ENCODE data around the gene GPRIN2. TPM values are rescaled to one million over a fixed set of nuclear protein-coding genes. Genes with fewer than 3 reads are reported as not detected.
"Not testable (repeated sequence)": the region's sequence is repeated elsewhere in the genome, so short reads cannot be mapped to it uniquely, and the experiment has no call there.

Gene GPRIN2
- polyA plus RNA-seq, 2 donors: 3.1 to 6.2 TPM

DNA sequence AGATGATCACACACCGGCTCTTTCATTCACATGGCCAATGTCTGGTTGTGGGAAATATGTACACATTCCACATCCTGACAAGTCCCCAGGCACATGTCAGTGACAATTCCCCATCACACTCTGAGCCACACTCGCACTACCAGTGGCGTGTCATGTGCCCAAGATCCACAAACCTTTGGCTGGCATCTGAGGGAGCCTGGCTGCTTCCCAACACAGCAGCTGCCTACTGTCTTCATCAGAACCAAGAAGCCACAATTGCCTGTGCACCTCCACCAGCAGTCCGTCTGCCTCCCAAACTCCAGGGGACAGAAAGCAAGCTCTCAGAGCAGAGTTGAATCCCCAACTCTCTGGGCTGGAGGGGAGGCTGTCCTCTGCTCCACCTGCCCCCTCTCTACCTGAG, 16.3 kb upstream of the GPRIN2 start:
- H3K27me3 ChIP-seq (ENCODE audit: control insufficient read depth in 1 of 2, insufficient read depth in 2 of 2, low read length in 2 of 2); H3K36me3 ChIP-seq (ENCODE audit: control insufficient read depth in 2 of 2, insufficient read depth in 2 of 2, low read length in 1 of 2); H3K27ac ChIP-seq (ENCODE audit: low read depth in 2 of 2, low read length in 1 of 2); H3K4me3 ChIP-seq (ENCODE audit: low read depth in 1 of 2, low read length in 2 of 2); H3K4me1 ChIP-seq (ENCODE audit: control insufficient read depth in 2 of 2, insufficient read depth in 2 of 2, low read length in 1 of 2); H3K9me3 ChIP-seq (ENCODE audit: control insufficient read depth in 2 of 2, insufficient read depth in 1 of 2, low read depth in 1 of 2, low read length in 1 of 2): not testable (repeated sequence)
- 26 to 40% methylated on average over 2 to 3 of the region's 4 CpGs for WGBS, 2 donors

DNA sequence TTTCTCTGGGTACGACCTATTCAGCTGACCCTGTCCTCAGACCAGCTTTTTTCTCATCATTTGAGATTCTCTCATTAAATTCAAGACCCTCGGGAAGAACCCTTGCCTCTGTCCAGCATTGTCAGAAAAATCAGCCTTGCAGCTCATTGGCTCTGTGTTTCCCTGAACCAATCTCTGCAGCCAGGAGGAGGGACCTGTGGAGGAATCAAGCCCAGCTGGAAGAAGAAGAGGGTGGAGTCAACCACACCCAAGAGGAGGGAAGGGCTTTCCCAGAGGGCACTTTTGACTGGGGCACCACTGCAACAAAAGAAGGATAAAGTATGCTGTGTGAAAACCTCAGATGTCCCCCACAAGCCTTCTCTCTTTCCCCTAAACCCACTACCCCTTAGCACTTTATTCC, 14.2 kb upstream of the GPRIN2 start:
- not testable (repeated sequence) for H3K9me3 ChIP-seq (ENCODE audit: control insufficient read depth in 2 of 2, insufficient read depth in 1 of 2, low read depth in 1 of 2, low read length in 1 of 2); H3K27me3 ChIP-seq (ENCODE audit: control insufficient read depth in 1 of 2, insufficient read depth in 2 of 2, low read length in 2 of 2); H3K4me1 ChIP-seq (ENCODE audit: control insufficient read depth in 2 of 2, insufficient read depth in 2 of 2, low read length in 1 of 2); H3K27ac ChIP-seq (ENCODE audit: low read depth in 2 of 2, low read length in 1 of 2); H3K4me3 ChIP-seq (ENCODE audit: low read depth in 1 of 2, low read length in 2 of 2); H3K36me3 ChIP-seq (ENCODE audit: control insufficient read depth in 2 of 2, insufficient read depth in 2 of 2, low read length in 1 of 2)
- WGBS, 2 donors: no CpG with 5 or more reads among the region's 2 CpGs

DNA sequence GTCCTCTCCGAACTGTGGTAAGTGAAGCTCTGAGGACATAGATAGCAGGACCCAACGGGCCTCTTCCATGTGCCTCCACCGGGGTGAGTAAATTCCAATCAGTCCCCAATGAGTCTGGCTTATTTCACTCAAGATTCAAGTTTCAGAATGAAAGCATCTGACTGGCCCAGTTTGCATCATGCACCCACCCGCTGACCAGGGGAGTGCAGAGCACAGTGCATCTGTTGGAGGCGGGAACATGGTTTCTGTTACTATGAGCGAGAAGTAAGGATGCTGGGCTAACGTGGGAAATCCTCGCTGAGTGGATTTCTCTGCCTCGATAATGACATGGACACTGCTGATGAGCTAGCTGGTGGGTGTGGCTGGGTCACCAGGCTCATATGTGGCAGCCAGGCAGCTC, 10.7 kb upstream of the GPRIN2 start:
- H3K4me1 ChIP-seq (ENCODE audit: control insufficient read depth in 2 of 2, insufficient read depth in 2 of 2, low read length in 1 of 2); H3K36me3 ChIP-seq (ENCODE audit: control insufficient read depth in 2 of 2, insufficient read depth in 2 of 2, low read length in 1 of 2); H3K27ac ChIP-seq (ENCODE audit: low read depth in 2 of 2, low read length in 1 of 2); H3K27me3 ChIP-seq (ENCODE audit: control insufficient read depth in 1 of 2, insufficient read depth in 2 of 2, low read length in 2 of 2); H3K4me3 ChIP-seq (ENCODE audit: low read depth in 1 of 2, low read length in 2 of 2); H3K9me3 ChIP-seq (ENCODE audit: control insufficient read depth in 2 of 2, insufficient read depth in 1 of 2, low read depth in 1 of 2, low read length in 1 of 2): not testable (repeated sequence)
- 93 to 96% methylated on average over 3 of the region's 9 CpGs for WGBS, 2 donors

DNA sequence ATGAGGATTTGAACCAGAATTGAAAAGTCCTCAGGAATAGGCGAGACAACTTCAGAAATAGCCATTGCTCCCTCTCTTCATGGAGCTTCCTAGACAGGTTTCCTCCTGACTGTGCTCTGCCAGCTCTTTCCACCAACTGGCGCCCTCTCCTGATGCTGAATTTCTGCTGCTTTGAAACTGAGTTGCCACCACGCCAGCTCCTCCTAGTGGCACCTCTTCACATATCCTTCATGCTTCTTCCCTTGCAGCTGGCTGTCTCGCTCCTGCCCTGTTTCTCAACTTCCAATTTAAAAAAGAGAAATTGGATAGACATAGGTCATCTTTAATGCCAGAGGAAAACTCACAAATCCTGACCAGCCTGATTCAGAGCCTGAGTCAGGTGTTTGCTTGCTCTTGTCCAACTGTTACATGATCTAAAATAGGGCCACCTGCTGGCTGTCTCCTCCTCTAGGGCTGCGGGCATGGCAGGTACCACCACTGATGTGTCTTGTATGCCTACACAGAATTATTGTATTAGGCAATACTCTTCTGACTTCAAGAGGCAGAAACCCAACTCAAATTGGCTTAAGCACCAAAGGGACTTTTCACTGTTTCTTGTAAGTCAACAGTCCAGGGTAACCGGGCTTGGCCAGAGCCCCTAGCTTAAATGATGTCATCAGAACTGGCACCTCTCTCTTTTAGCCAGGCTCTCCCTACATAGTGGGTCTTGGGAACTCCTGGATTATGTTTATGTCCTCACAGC, 9.3 kb upstream of the GPRIN2 start:
- H3K4me1 ChIP-seq (ENCODE audit: control insufficient read depth in 2 of 2, insufficient read depth in 2 of 2, low read length in 1 of 2); H3K36me3 ChIP-seq (ENCODE audit: control insufficient read depth in 2 of 2, insufficient read depth in 2 of 2, low read length in 1 of 2); H3K4me3 ChIP-seq (ENCODE audit: low read depth in 1 of 2, low read length in 2 of 2); H3K9me3 ChIP-seq (ENCODE audit: control insufficient read depth in 2 of 2, insufficient read depth in 1 of 2, low read depth in 1 of 2, low read length in 1 of 2); H3K27ac ChIP-seq (ENCODE audit: low read depth in 2 of 2, low read length in 1 of 2); H3K27me3 ChIP-seq (ENCODE audit: control insufficient read depth in 1 of 2, insufficient read depth in 2 of 2, low read length in 2 of 2): not testable (repeated sequence)
- WGBS, 2 donors: 3 to 9% methylated on average over 4 of the region's 6 CpGs

DNA sequence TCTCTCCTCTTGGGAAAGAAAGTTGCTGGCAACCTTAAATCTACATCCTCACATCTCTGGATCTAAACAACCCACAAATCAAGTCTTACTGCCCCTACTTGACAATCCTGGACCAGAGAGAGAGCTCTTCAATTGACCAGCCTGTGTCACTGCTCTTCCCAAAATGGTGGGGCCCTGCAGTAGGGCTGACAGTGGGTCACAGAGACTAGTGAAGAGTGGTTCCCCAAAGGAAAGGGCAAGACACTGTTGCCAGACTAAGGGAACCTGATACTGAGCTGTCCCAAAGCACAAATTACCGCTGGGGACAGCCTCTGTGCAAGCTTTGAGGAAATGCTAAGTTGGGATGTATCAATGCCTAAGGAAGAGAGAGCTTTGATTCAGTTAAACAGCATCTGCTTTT, 4.5 kb upstream of the GPRIN2 start:
- Histone ChIP-seq H3K4me3 (ENCODE audit: low read depth in 1 of 2, low read length in 2 of 2) (no peak overlapping the region), H3K36me3 (ENCODE audit: control insufficient read depth in 2 of 2, insufficient read depth in 2 of 2, low read length in 1 of 2) (no peaks in the 10 kb centered on the region), H3K4me1 (ENCODE audit: control insufficient read depth in 2 of 2, insufficient read depth in 2 of 2, low read length in 1 of 2) (peaks cover 5% of the 10 kb centered on the region in 2 donors), H3K27ac (ENCODE audit: low read depth in 2 of 2, low read length in 1 of 2) (no peak overlapping the region), H3K9me3 (ENCODE audit: control insufficient read depth in 2 of 2, insufficient read depth in 1 of 2, low read depth in 1 of 2, low read length in 1 of 2) (no peaks in the 10 kb centered on the region), H3K27me3 (ENCODE audit: control insufficient read depth in 1 of 2, insufficient read depth in 2 of 2, low read length in 2 of 2) (peaks cover 0 to 7% of the 10 kb centered on the region in 2 donors)
- 63 to 73% methylated on average over 1 of the region's 1 CpG for WGBS, 2 donors

DNA sequence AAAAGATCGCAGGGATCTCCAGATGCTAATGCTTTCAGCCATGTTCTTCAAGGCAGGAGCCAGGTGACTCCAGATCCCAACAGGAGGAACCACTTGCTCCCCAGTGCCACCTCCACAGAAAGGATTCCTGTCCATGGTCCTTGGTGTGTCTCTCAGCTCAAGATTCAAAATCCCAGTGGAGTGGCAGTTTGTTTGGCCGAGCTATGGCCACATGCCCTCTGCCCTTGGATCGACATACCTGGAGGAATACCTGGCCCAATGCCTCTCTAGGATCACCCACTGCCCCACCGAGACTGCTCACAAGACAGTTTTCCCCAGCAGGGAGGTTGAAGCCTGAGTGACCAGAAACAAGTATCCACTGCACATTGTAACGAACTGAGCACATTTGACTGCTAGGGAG, 3.9 kb upstream of the GPRIN2 start:
- H3K27me3 ChIP-seq (ENCODE audit: control insufficient read depth in 1 of 2, insufficient read depth in 2 of 2, low read length in 2 of 2): peaks cover 0 to 7% of the 10 kb centered on the region in 2 donors
- no peak overlapping the region for H3K4me3 ChIP-seq (ENCODE audit: low read depth in 1 of 2, low read length in 2 of 2)
- no peak overlapping the region for H3K27ac ChIP-seq (ENCODE audit: low read depth in 2 of 2, low read length in 1 of 2)
- no peaks in the 10 kb centered on the region for H3K9me3 ChIP-seq (ENCODE audit: control insufficient read depth in 2 of 2, insufficient read depth in 1 of 2, low read depth in 1 of 2, low read length in 1 of 2)
- no peaks in the 10 kb centered on the region for H3K36me3 ChIP-seq (ENCODE audit: control insufficient read depth in 2 of 2, insufficient read depth in 2 of 2, low read length in 1 of 2)
- peaks cover 5 to 11% of the 10 kb centered on the region in 2 donors for H3K4me1 ChIP-seq (ENCODE audit: control insufficient read depth in 2 of 2, insufficient read depth in 2 of 2, low read length in 1 of 2)
- WGBS, 2 donors: 77 to 79% methylated on average over 5 of the region's 5 CpGs

DNA sequence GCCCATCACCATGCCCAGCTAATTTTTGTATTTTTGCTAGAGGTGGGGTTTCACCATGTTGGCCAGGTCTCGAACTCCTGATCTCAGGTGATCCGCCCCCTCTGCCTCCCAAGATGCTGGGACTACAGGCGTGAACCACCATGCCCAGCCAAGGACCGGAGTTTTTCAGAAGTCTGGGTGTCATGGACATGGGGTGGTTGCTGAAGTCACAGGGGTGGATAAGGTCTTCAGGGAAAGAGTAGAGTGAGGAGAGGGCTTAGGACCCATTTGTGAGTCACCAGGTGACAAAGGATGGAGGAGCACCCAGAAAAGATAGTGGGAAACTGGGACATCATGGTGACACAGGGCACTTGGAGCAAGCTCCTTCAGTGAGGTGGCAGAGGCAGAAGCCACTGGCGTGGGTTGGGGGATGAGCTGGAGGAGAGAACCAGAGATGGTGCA, 2.8 kb upstream of the GPRIN2 start:
- peaks cover 0 to 7% of the 10 kb centered on the region in 2 donors for H3K27me3 ChIP-seq (ENCODE audit: control insufficient read depth in 1 of 2, insufficient read depth in 2 of 2, low read length in 2 of 2)
- 91 to 94% methylated on average over 5 of the region's 5 CpGs for WGBS, 2 donors

DNA sequence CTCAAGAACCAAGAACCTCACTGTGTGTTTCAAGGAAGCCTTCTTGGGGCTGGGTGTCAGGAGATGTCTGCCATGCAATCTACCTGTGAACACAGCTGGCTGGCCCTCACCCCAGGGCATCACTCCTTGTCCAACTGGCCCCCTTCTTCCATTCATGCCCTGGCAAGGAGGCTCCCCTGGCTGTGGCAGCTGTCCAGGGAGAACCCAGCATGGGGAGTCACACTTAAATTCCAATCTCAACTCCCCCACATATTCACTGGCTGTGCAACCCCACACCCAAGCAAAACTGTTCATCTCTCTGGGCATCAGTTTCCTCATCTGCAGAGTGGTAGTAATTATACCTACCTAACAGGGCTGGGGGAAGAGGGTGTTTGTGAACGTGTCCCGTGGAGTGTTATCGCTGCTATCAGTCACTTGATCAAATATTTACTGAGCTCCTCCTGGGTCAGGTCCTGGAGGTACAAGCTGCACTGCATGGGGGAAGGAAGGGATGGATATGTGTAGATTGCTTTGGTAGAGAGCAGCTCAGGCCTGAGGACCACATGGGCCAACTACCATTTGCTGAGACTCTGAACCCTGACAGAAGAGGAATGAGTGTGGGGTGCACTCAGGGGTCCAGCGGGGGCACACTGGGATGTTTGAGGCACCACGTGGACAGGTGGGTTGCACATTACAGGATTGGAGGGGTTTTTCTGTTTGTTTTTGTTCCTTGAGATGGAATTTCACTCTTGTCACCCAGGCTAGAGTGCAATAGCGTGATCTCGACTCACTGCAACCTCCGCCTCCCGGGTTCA, 2.1 kb upstream of the GPRIN2 start:
- Histone ChIP-seq H3K27ac (ENCODE audit: low read depth in 2 of 2, low read length in 1 of 2) (no peak overlapping the region), H3K4me3 (ENCODE audit: low read depth in 1 of 2, low read length in 2 of 2) (no peak overlapping the region), H3K36me3 (ENCODE audit: control insufficient read depth in 2 of 2, insufficient read depth in 2 of 2, low read length in 1 of 2) (no peaks in the 10 kb centered on the region), H3K27me3 (ENCODE audit: control insufficient read depth in 1 of 2, insufficient read depth in 2 of 2, low read length in 2 of 2) (peaks cover 0 to 7% of the 10 kb centered on the region in 2 donors), H3K4me1 (ENCODE audit: control insufficient read depth in 2 of 2, insufficient read depth in 2 of 2, low read length in 1 of 2) (peaks cover 5 to 13% of the 10 kb centered on the region in 2 donors), H3K9me3 (ENCODE audit: control insufficient read depth in 2 of 2, insufficient read depth in 1 of 2, low read depth in 1 of 2, low read length in 1 of 2) (no peaks in the 10 kb centered on the region)
- 75 to 78% methylated on average over 9 of the region's 9 CpGs for WGBS, 2 donors

More for the DNA sequence above, 2.8 kb upstream of the GPRIN2 start:
- Histone ChIP-seq H3K4me1 (ENCODE audit: control insufficient read depth in 2 of 2, insufficient read depth in 2 of 2, low read length in 1 of 2) (peaks cover 5 to 13% of the 10 kb centered on the region in 2 donors), H3K9me3 (ENCODE audit: control insufficient read depth in 2 of 2, insufficient read depth in 1 of 2, low read depth in 1 of 2, low read length in 1 of 2) (no peaks in the 10 kb centered on the region), H3K36me3 (ENCODE audit: control insufficient read depth in 2 of 2, insufficient read depth in 2 of 2, low read length in 1 of 2) (no peaks in the 10 kb centered on the region), H3K27ac (ENCODE audit: low read depth in 2 of 2, low read length in 1 of 2) (no peak overlapping the region), H3K4me3 (ENCODE audit: low read depth in 1 of 2, low read length in 2 of 2) (no peak overlapping the region)

DNA sequence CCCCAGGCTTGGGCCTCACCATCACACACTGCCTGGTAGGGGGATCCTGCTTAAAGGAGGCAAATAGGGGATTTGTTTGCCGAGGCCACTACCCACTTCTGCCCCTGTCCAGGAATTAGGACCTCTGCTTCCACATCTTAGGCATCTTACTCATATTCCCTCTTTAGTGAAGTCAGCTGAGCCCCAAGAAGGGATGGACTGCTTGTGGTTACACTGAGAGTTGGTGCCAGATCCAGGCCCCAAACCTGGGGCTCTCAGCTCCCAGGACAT, 1.6 kb upstream of the GPRIN2 start:
- H3K36me3 ChIP-seq (ENCODE audit: control insufficient read depth in 2 of 2, insufficient read depth in 2 of 2, low read length in 1 of 2): peaks cover 0 to 1% of the 10 kb centered on the region in 2 donors
- WGBS, 2 donors: 33 to 52% methylated on average over 1 of the region's 1 CpG
- no peaks in the 10 kb centered on the region for H3K9me3 ChIP-seq (ENCODE audit: control insufficient read depth in 2 of 2, insufficient read depth in 1 of 2, low read depth in 1 of 2, low read length in 1 of 2)
- no peak overlapping the region for H3K27ac ChIP-seq (ENCODE audit: low read depth in 2 of 2, low read length in 1 of 2)
- peaks cover 5 to 13% of the 10 kb centered on the region in 2 donors for H3K4me1 ChIP-seq (ENCODE audit: control insufficient read depth in 2 of 2, insufficient read depth in 2 of 2, low read length in 1 of 2)
- H3K4me3 ChIP-seq (ENCODE audit: low read depth in 1 of 2, low read length in 2 of 2): no peak overlapping the region
- H3K27me3 ChIP-seq (ENCODE audit: control insufficient read depth in 1 of 2, insufficient read depth in 2 of 2, low read length in 2 of 2): peaks cover 0 to 7% of the 10 kb centered on the region in 2 donors
